Pancreas (tissue), 10 donors: Measurements from ENCODE around the gene PRPF38A. TPM values are rescaled to one million over a fixed set of nuclear protein-coding genes. Genes with fewer than 3 reads are reported as not detected.

Experiments used
- ATAC-seq, 4 donors: fragments of 200-7000 bp; cut with Tn5 transposase; one replicate each; pipeline versions ENCODE4 v1.8.0 to v1.9.1; 2020; ENCODE audit warnings: mild to moderate bottlenecking in 4 of 4, moderate library complexity in 4 of 4
- DNase-seq, 6 donors: peaks; one replicate each; pipeline ENCODE4 v3.0.0-alpha.2; 2020
- FAIRE-seq: peaks from 2 replicates; lab custom pipeline; 2012; peaks lifted over from hg19 to GRCh38; lab: Jason Lieb, UNC
- H3K27ac ChIP-seq, 4 donors: fragments of 200-600 bp; sonication (generic); 1 replicate in 3 of 4; 2 replicates in 1 of 4; pipeline versions ENCODE4 v1.5.0 to v1.8.0; 2020
- H3K27me3 ChIP-seq, 4 donors: fragments of 200-600 bp; one replicate each; pipeline ENCODE4 v1.8.0; 2021
- H3K36me3 ChIP-seq, 3 donors: fragments of 200-600 bp; sonication (generic) in 1 of 3; one replicate each; pipeline versions ENCODE4 v1.5.0 to v1.8.0; 2020 to 2021
- H3K4me1 ChIP-seq, 3 donors: fragments of 200-600 bp; one replicate each; pipeline ENCODE4 v1.8.0; 2021
- H3K4me3 ChIP-seq, 4 donors: fragments of 200-600 bp; sonication (generic) in 2 of 4; one replicate each; pipeline versions ENCODE4 v1.5.0 to v1.8.0; 2020 to 2021
- H3K9me3 ChIP-seq, 4 donors: fragments of 200-600 bp; one replicate each; pipeline ENCODE4 v1.8.0; 2021
- CTCF ChIP-seq, 4 donors: fragments of 200-600 bp; sonication (generic) in 3 of 4; IDR thresholded peaks; one replicate each; pipeline versions ENCODE4 v1.5.0 to v1.8.0; 2021; ENCODE audit warnings: antibody characterized with exemption in 4 of 4
- WGBS, 2 donors: extraction: QIAGEN DNeasy Blood & Tissue Kit; methylation state at CpG; one replicate each; pipeline ENCODE4 v1.1.7; 2013; 5-methylcytosine and 5-hydroxymethylcytosine counted together
- intact Hi-C, 3 donors: fragments of 100-400 bp; cut with DNase I; formaldehyde crosslinking; loops; one replicate each; pipeline versions ENCODE4 v1.11.1 to v1.14.2; 2022
- polyA plus RNA-seq, 2 donors: library from polyadenylated mRNA; stranded (reverse); fragments of 200-250 nt; gene quantifications; one replicate each; pipeline ENCODE4 v1.2.3, GENCODE V29; 2013
- total RNA-seq, 6 donors: library from RNA; stranded (reverse); fragmentation: NEBNext Ultra II Directional in 4 of 6; extraction: Animal tissue kit (Norgen Biotek cat#: 25700) in 4 of 6; gene quantifications; one replicate each; pipeline versions ENCODE4 v1.2.1 to v1.2.4, GENCODE V29; 2021 to 2023
- donor health status: healthy with polysubstance abuse.
- donor health status: DM: no; HTN: no; CAD: no; lungs with moderate emphysema.
- donor health status: DM: no; HTN: no; CAD: no.
- donor health status: control.
- donor health status: control.
- donor health status: Bipolar disorder and iron deficiency.
- donor health status: DM: yes; HTN: yes; CAD: no.
- donor health status: DM: no; HTN: no; CAD: no.
- donor health status: DM: no; HTN: no; CAD: no.
- donor health status: DM: yes; HTN: yes; CAD: no.

PRPF38A gene
- total and polyA plus RNA-seq, 8 donors: 7.8 to 25.6 (median 16.0) TPM

- H3K27ac ChIP-seq: no peak overlapping the region
- WGBS, 2 donors: 95 to 96% methylated on average over 4 of the region's 4 CpGs
- no peak for FAIRE-seq
- no peaks in the 10 kb centered on the region for H3K27me3 ChIP-seq
- intact Hi-C loops: no loop called here
- no peak for DNase-seq
- no peak overlapping the region for H3K4me3 ChIP-seq
- TF ChIP-seq CTCF (IDR thresholded peaks at IDR 0.05): no peak
- H3K4me1 ChIP-seq: no peaks in the 10 kb centered on the region
- no peaks in the 10 kb centered on the region for H3K9me3 ChIP-seq
- ATAC-seq: no peak
- peaks cover 0 to 3% (median 0%) of the 10 kb centered on the region in 3 donors for H3K36me3 ChIP-seq
These were observed 35.6 kb downstream of the PRPF38A start for GRCh38 chr1:52439976-52440375.

- FAIRE-seq: no peak
- ATAC-seq: no peak
- TF ChIP-seq CTCF (IDR thresholded peaks at IDR 0.05): no peak
- Histone ChIP-seq H3K27ac (no peak overlapping the region), H3K4me3 (no peak overlapping the region), H3K36me3 (peaks cover 0 to 13% (median 0%) of the 10 kb centered on the region in 3 donors), H3K9me3 (no peaks in the 10 kb centered on the region), H3K27me3 (no peaks in the 10 kb centered on the region), H3K4me1 (no peaks in the 10 kb centered on the region)
- 86% methylated on average over 2 of the region's 2 CpGs for WGBS, 2 donors
- intact Hi-C loops: no loop called here
- no peak for DNase-seq
These were observed 40.1 kb downstream of the PRPF38A start for GRCh38 chr1:52444463-52444862.

GRCh38 chr1:52454127-52454526 lies 49.7 kb downstream of the PRPF38A start:
- DNase-seq: no peak
- no peaks in the 10 kb centered on the region for H3K36me3 ChIP-seq
- H3K4me3 ChIP-seq: no peak overlapping the region
- no peaks in the 10 kb centered on the region for H3K27me3 ChIP-seq
- intact Hi-C loops: no loop called here
- FAIRE-seq: no peak
- ATAC-seq: no peak
- WGBS, 2 donors: 91 to 94% methylated on average over 1 of the region's 1 CpG
- H3K27ac ChIP-seq: no peak overlapping the region
- no peaks in the 10 kb centered on the region for H3K9me3 ChIP-seq
- no peak for TF ChIP-seq CTCF (IDR thresholded peaks at IDR 0.05)
- H3K4me1 ChIP-seq: no peaks in the 10 kb centered on the region

- WGBS, 2 donors: 95 to 98% methylated on average over 2 of the region's 2 CpGs
- no peak for FAIRE-seq
These were observed 50.4 kb downstream of the PRPF38A start for GRCh38 chr1:52454779-52455178.

More at GRCh38 chr1:52454779-52455178, 50.4 kb downstream of the PRPF38A start:
- Histone ChIP-seq H3K27me3 (no peaks in the 10 kb centered on the region), H3K36me3 (no peaks in the 10 kb centered on the region), H3K9me3 (no peaks in the 10 kb centered on the region), H3K4me3 (no peak overlapping the region), H3K4me1 (no peaks in the 10 kb centered on the region), H3K27ac (no peak overlapping the region)
- no peak for DNase-seq
- no peak for ATAC-seq
- intact Hi-C loops: no loop called here
- no peak for TF ChIP-seq CTCF (IDR thresholded peaks at IDR 0.05)
